ENCODE results near the gene C13orf46. TPM values are rescaled to one million over a fixed set of nuclear protein-coding genes. Genes with fewer than 3 reads are reported as not detected.

C13orf46 gene
- total RNA-seq, 1 donor from 2014 or later: 21.2 TPM

GRCh38 chr13:113904411-113904810, 69.5 kb downstream of the C13orf46 start:
- Histone ChIP-seq H3K4me3 (no peak overlapping the region), H3K27me3 (peaks cover 4% of the 10 kb centered on the region), H3K27ac (no peak overlapping the region), H3K9me3 (no peaks in the 10 kb centered on the region), H3K36me3 (no peaks in the 10 kb centered on the region), H3K4me1 (no peaks in the 10 kb centered on the region)
- DNase-seq: peak; percentile 66
- ATAC-seq: peak; percentile 91
- intact Hi-C loops (cut with DNase I): no loop called here
- TF ChIP-seq CTCF (IDR thresholded peaks at IDR 0.05): peak; percentile 66

- DNase-seq (no peak), ATAC-seq (no peak)
- no peaks in the 10 kb centered on the region for H3K4me1 ChIP-seq
- intact Hi-C loops (cut with DNase I): no loop called here
- no peak overlapping the region for H3K4me3 ChIP-seq
- no peaks in the 10 kb centered on the region for H3K36me3 ChIP-seq
- no peak overlapping the region for H3K27ac ChIP-seq
- H3K9me3 ChIP-seq: no peaks in the 10 kb centered on the region
- no peak for TF ChIP-seq CTCF (IDR thresholded peaks at IDR 0.05)
- peaks cover 4% of the 10 kb centered on the region for H3K27me3 ChIP-seq
Observed at GRCh38 chr13:113903912-113904311, 70.0 kb downstream of the C13orf46 start.

Other genes starting within 250 kb of the C13orf46 start
- gene TMEM255B, start 214.8 kb downstream of the C13orf46 start, total RNA-seq: 43.6 TPM
- 197 TPM for gene GAS6, start 110.0 kb downstream of the C13orf46 start, total RNA-seq
- 17.3 TPM for gene RASA3, start 158.5 kb upstream of the C13orf46 start, total RNA-seq
- gene CFAP97D2, start 205.2 kb upstream of the C13orf46 start, total RNA-seq: not detected